Islet of Langerhans (tissue), 1 donor: Measurements from ENCODE around the gene GNAI1.
A peak's percentile ranks its signal among the peaks of the same experiment; 100 is the strongest.

Experiments
- FAIRE-seq: peaks from one replicate; lab custom pipeline; 2011; peaks lifted over from hg19 to GRCh38; lab: Jason Lieb, UNC

GNAI1 gene

DNA sequence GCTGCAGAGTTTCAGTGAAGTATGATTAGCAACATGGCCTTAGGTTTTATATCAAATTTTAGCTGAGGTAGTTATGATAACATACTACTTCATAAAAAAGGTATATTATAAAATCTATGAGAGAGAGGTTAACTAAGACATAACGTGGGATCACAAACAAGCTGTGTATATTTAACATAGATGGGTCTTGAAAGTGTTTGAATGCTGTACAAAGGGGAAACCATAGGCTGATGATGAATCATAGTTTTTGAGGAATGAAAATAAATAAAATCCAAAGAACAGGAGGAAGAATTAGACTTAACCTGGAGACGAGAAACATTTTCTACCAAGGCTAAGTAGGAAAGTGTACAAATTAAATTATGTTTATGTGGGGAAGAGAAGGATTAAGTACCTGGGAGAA, 119.0 kb downstream of the GNAI1 start:
- no peak for FAIRE-seq

DNA sequence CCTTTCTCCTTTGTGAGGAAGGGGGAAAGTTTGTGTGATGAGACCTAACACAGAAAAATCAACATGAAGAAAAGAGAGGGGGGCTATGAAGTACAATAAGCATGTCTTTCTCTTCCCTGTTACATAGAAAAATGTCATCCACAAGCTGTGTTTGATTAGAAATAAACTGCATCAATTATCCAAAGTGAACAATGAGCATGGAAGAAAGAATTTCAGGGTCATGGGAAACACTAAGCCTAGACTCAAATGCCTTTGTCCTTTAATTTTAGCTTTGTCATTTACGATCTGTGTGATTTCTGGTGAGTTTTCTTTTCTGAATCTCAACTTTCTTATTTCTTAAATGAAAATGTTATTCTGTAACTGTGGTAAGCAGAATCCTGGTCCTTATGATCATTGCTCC, 121.0 kb downstream of the GNAI1 start:
- FAIRE-seq, result no peak

GRCh38 chr7:80257756-80258155, 123.1 kb downstream of the GNAI1 start:
- no peak for FAIRE-seq

DNA sequence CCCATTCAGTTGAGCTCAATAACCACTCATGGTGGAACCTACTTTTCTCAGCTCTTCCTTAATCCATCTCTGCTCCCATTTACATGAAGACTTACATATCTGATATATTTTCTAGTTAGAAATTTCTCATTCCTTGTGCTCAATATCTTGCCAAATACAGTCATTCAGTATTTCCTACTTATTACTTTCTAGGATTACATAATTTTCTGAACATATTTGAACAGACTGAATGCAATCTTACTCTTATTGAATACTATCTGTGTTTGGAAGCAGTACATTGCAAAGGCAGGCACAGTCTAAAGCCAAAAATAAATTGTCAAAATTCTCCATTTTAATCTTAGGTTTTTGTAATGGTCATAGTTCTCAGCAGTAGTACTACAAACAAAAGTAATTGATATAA, 126.0 kb downstream of the GNAI1 start:
- no peak for FAIRE-seq

- FAIRE-seq, result no peak
These were observed 128.7 kb downstream of the GNAI1 start for GRCh38 chr7:80263333-80263732.

DNA sequence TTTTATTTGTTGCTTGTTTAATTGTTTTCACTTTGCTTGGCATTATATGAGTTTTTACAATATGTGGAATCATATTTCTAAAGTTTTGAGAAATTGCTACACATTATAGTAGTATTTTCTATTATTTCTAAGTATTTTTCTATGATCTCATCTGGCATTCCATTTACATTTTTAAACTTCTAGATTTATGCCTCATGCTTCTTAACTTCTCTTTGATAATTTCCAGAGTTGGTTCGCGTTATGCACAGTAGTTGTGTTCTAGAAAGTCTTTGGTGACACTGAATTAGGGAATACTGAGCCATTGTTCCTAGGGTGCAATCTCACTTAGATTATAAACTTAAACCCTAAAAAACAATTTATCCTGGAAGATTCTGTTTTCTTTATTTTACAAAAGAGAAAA, 129.2 kb downstream of the GNAI1 start:
- FAIRE-seq, result no peak

GRCh38 chr7:80264769-80265495, 130.3 kb downstream of the GNAI1 start:
- FAIRE-seq, result no peak

DNA sequence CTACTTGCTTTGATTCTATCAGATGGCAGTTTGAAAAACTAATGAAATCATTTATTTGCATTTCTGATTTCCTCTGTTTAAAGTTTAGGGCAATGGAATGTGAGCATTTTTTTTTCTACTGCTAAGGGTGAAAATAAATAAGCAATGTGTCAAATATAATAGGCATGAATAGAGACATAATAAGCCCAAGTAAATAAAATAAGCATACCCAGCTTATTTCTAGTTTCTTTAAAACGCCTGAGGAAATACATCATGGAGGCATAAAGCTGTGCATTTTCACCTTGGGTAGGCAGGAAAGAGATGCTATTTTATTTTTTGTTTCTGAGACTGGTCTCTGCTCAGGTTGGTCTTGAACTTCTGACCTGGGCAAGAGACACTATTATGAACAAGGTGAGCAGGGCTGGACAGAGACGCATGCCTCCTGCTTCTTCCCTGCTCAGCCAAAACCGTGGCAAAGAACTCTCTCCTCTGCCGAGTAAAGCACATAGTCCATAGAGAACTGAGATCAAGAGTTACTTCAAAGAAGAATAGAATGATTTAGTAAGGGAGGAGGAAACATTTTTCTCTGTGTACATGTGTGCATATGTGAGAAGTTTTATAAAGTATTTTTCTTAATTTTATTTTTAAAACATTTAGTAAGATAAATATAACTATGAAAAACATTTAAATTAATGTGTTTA, 138.1 kb downstream of the GNAI1 start:
- peak; percentile 21 for FAIRE-seq

DNA sequence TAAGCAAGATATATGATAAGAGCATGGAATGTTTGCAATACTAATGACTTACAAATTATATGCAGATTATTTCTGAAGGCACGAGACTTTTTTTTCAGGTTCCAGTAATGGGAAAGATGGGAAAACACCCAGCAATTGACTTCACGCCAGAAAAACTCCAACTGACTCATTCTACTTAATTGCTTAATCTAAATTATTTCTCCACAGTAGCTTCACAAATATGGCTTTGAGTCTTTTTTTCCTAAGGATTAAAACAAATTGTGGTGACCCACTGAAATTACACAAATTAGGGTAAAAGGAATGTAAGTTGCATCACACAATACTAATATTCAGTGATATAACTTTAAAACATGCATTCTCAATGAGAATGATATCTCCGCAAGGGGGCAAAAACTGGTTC, 138.7 kb downstream of the GNAI1 start:
- no peak for FAIRE-seq

- peak; percentile 13 for FAIRE-seq
These were observed 140.6 kb downstream of the GNAI1 start for GRCh38 chr7:80275192-80275605.
